HG02870 (cell line): ENCODE results near the gene DRC7.
A peak's percentile ranks its signal among the peaks of the same experiment; 100 is the strongest.
"Not testable (repeated sequence)": the region's sequence is repeated elsewhere in the genome, so short reads cannot be mapped to it uniquely, and the experiment has no call there.

Experiments
- ATAC-seq: cut with Tn5 transposase; IDR thresholded peaks from one replicate; pipeline ENCODE4 v1.9.1; 2021; ENCODE audit warnings: mild to moderate bottlenecking, moderate library complexity; ENCODE audit not compliant: unreplicated experiment

Gene DRC7

GRCh38 chr16:57734308-57734924, 39.8 kb downstream of the DRC7 start:
- ATAC-seq = no peak

- ATAC-seq = peak; percentile 88
Measured at GRCh38 chr16:57734925-57735754, 40.5 kb downstream of the DRC7 start.

- no peak for ATAC-seq
Measured at GRCh38 chr16:57735755-57736418, 41.3 kb downstream of the DRC7 start, which contains the start of gene KATNB1. TSS of gene KATNB1 (plus strand) at chr16:57735770. CDS start at chr16:57737244, 1,474 bp downstream.

GRCh38 chr16:57736419-57737351, 42.1 kb downstream of the DRC7 start:
- no peak for ATAC-seq

- no peak for ATAC-seq
Measured at GRCh38 chr16:57738844-57739243, 44.2 kb downstream of the DRC7 start.

GRCh38 chr16:57739756-57740422, 45.3 kb downstream of the DRC7 start:
- no peak for ATAC-seq

GRCh38 chr16:57740423-57741071, 45.9 kb downstream of the DRC7 start:
- no peak for ATAC-seq

GRCh38 chr16:57741660-57742191, 47.1 kb downstream of the DRC7 start:
- ATAC-seq = no peak

GRCh38 chr16:57742543-57742942, 47.9 kb downstream of the DRC7 start:
- no peak for ATAC-seq

- no peak for ATAC-seq
Measured at GRCh38 chr16:57743458-57743857, 48.9 kb downstream of the DRC7 start.

GRCh38 chr16:57743886-57744641, 49.5 kb downstream of the DRC7 start:
- ATAC-seq = no peak

GRCh38 chr16:57744642-57744903, 50.0 kb downstream of the DRC7 start:
- ATAC-seq = no peak

- ATAC-seq = no peak
Measured at GRCh38 chr16:57745768-57746167, 51.2 kb downstream of the DRC7 start.

- ATAC-seq = not testable (repeated sequence)
Measured at GRCh38 chr16:57746316-57746715, 51.7 kb downstream of the DRC7 start.

- no peak for ATAC-seq
Measured at GRCh38 chr16:57747091-57747490, 52.5 kb downstream of the DRC7 start.

GRCh38 chr16:57747496-57747895, 52.9 kb downstream of the DRC7 start:
- no peak for ATAC-seq

GRCh38 chr16:57747996-57748395, 53.4 kb downstream of the DRC7 start:
- ATAC-seq = no peak

GRCh38 chr16:57748596-57748995, 54.0 kb downstream of the DRC7 start:
- no peak for ATAC-seq
